Measurements from ENCODE around the gene EREG.

Gene EREG

DNA sequence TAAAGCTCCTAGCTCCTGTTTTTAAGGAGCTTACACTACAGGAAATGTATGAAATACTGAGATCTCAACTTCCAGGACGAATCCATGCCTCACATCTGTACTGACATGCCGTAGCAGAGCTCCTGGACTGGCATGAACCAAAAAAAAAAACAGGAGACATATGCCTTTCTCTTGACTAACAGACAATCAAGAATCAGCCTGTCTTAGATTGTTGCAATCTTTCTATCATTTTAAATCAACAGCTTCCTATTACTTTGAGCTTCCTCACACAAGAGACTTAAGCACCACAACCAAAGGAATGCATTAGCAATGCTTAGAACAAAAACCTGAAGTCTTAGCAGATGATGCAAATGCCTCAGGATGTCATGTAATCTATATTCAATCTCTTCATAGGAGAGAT, 45.3 kb downstream of the EREG start:
- Mint-ChIP-seq H3K4me3 (no peak overlapping the region), H3K4me1 (ENCODE audit: low read depth) (no peaks in the 10 kb centered on the region), H3K36me3 (ENCODE audit: low read depth) (no peaks in the 10 kb centered on the region), H3K27me3 (ENCODE audit: low read depth) (peaks cover 2% of the 10 kb centered on the region), H3K9me3 (no peaks in the 10 kb centered on the region), H3K27ac (no peak overlapping the region)
- DNase-seq (ENCODE audit: low spot score), result no peak

DNA sequence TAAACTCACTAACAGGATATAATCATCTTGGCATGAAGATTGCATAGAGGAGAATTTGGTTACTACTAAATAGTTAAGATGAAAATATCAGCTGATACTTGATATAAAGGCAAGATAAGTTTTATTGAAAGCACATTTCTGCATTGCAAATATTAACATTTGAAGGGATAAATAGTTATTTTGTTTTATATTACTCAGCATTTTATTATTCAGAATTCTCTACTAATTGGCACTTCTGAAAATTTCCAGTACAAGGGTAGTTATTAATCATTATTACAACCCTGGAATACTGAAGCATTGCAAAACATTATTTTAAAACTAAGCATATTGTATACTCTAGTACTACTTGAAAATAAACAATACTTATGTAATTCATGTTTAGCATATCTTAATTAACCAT, 47.3 kb downstream of the EREG start:
- H3K27ac Mint-ChIP-seq, result no peak overlapping the region
- H3K9me3 Mint-ChIP-seq, result no peaks in the 10 kb centered on the region
- no peaks in the 10 kb centered on the region for H3K36me3 Mint-ChIP-seq (ENCODE audit: low read depth)
- peaks cover 2% of the 10 kb centered on the region for H3K27me3 Mint-ChIP-seq (ENCODE audit: low read depth)
- no peaks in the 10 kb centered on the region for H3K4me1 Mint-ChIP-seq (ENCODE audit: low read depth)
- H3K4me3 Mint-ChIP-seq, result no peak overlapping the region
- no peak for DNase-seq (ENCODE audit: low spot score)

- H3K9me3 Mint-ChIP-seq, result no peaks in the 10 kb centered on the region
- H3K4me3 Mint-ChIP-seq, result no peak overlapping the region
- no peaks in the 10 kb centered on the region for H3K4me1 Mint-ChIP-seq (ENCODE audit: low read depth)
- peaks cover 2% of the 10 kb centered on the region for H3K27me3 Mint-ChIP-seq (ENCODE audit: low read depth)
- no peak overlapping the region for H3K27ac Mint-ChIP-seq
- DNase-seq (ENCODE audit: low spot score), result no peak
- H3K36me3 Mint-ChIP-seq (ENCODE audit: low read depth), result no peaks in the 10 kb centered on the region
These were observed 48.3 kb downstream of the EREG start for GRCh38 chr4:74413265-74413664.

GRCh38 chr4:74414149-74414809, 49.3 kb downstream of the EREG start:
- H3K36me3 Mint-ChIP-seq (ENCODE audit: low read depth), result no peaks in the 10 kb centered on the region
- H3K27ac Mint-ChIP-seq, result no peak overlapping the region
- no peak overlapping the region for H3K4me3 Mint-ChIP-seq
- DNase-seq (ENCODE audit: low spot score), result no peak
- no peaks in the 10 kb centered on the region for H3K4me1 Mint-ChIP-seq (ENCODE audit: low read depth)
- H3K27me3 Mint-ChIP-seq (ENCODE audit: low read depth), result peaks cover 4% of the 10 kb centered on the region
- H3K9me3 Mint-ChIP-seq, result no peaks in the 10 kb centered on the region

GRCh38 chr4:74415602-74416300, 50.8 kb downstream of the EREG start:
- H3K36me3 Mint-ChIP-seq (ENCODE audit: low read depth), result no peaks in the 10 kb centered on the region
- H3K4me3 Mint-ChIP-seq, result no peak overlapping the region
- peaks cover 4% of the 10 kb centered on the region for H3K27me3 Mint-ChIP-seq (ENCODE audit: low read depth)
- no peak for DNase-seq (ENCODE audit: low spot score)
- H3K27ac Mint-ChIP-seq, result no peak overlapping the region
- H3K9me3 Mint-ChIP-seq, result no peaks in the 10 kb centered on the region
- H3K4me1 Mint-ChIP-seq (ENCODE audit: low read depth), result no peaks in the 10 kb centered on the region

DNA sequence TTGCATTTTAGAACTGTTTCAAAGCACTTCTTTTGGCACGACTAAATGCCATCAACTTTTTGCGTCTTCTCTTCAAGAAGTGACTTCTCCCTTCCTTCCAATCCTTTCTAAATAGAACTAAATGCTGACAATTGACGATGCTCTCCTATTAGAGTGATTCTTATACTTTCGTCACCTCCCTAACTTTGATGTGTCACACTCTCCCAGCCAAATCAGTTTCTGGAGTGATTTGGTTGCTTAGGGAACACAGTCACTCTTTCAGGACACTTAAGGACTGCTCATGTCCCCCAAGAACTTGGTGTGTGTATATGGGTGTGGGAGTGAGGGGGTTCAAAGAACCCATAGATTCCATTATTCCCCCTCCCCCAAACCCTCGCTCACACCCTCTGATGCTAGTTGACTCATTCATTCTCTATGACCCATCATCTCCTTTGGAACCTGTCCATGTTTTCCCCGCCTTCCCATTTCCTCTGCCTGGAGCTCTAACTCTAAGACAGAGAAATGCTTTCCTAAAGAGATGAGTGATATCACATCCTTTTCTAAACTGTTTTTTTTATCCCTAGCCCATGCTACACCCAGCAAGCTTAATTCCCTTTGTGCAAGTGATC, 53.2 kb downstream of the EREG start:
- DNase-seq (ENCODE audit: low spot score), result no peak
- no peaks in the 10 kb centered on the region for H3K4me1 Mint-ChIP-seq (ENCODE audit: low read depth)
- no peaks in the 10 kb centered on the region for H3K9me3 Mint-ChIP-seq
- H3K36me3 Mint-ChIP-seq (ENCODE audit: low read depth), result no peaks in the 10 kb centered on the region
- H3K27ac Mint-ChIP-seq, result no peak overlapping the region
- peaks cover 8% of the 10 kb centered on the region for H3K27me3 Mint-ChIP-seq (ENCODE audit: low read depth)
- H3K4me3 Mint-ChIP-seq, result no peak overlapping the region

GRCh38 chr4:74420863-74421262, 55.9 kb downstream of the EREG start:
- peaks cover 6% of the 10 kb centered on the region for H3K27me3 Mint-ChIP-seq (ENCODE audit: low read depth)
- H3K9me3 Mint-ChIP-seq, result no peaks in the 10 kb centered on the region
- no peaks in the 10 kb centered on the region for H3K36me3 Mint-ChIP-seq (ENCODE audit: low read depth)
- no peak overlapping the region for H3K4me3 Mint-ChIP-seq
- DNase-seq (ENCODE audit: low spot score), result no peak
- no peak overlapping the region for H3K27ac Mint-ChIP-seq
- no peaks in the 10 kb centered on the region for H3K4me1 Mint-ChIP-seq (ENCODE audit: low read depth)

DNA sequence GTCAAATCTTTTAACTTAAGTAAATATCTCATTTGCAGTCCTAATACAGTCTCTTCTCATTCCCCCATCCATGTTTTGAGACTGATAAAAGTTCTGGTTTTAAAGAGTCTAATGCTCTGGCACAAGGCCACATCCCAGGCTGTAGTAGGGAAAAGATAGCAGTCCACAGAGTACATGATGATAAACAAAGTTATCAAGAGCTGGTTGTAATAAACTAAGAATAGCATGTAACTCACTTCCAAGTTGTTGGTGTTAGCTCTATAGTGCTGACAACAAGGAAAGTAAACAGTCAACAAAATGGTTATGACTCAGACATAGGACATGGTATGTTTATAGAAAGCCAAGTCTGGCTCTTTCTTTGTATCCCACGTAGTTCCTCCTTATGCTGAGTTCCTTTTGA, 58.2 kb downstream of the EREG start:
- Mint-ChIP-seq H3K4me1 (ENCODE audit: low read depth) (no peaks in the 10 kb centered on the region), H3K9me3 (no peaks in the 10 kb centered on the region), H3K36me3 (ENCODE audit: low read depth) (no peaks in the 10 kb centered on the region), H3K27ac (no peak overlapping the region), H3K4me3 (no peak overlapping the region), H3K27me3 (ENCODE audit: low read depth) (peaks cover 6% of the 10 kb centered on the region)
- no peak for DNase-seq (ENCODE audit: low spot score)

DNA sequence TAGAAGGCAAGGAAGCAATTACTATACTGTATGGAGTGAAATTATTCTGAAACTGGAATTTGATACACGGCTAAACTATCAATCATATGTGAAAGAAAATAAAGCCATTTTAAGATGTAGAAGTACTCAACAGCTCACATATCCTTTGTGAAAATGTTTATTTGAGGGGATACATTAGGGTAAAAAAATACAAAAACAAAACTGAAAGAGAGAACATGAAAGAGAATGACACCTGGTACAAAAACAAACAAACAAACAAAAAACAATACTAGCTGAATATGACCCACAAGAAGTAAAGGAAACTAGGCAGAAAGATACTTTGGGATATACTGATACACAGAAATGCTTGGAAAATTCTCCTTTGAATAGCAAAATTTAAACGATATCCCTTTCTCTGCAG, 59.2 kb downstream of the EREG start:
- Mint-ChIP-seq H3K27me3 (ENCODE audit: low read depth) (peaks cover 7% of the 10 kb centered on the region), H3K9me3 (no peaks in the 10 kb centered on the region), H3K4me1 (ENCODE audit: low read depth) (no peaks in the 10 kb centered on the region), H3K4me3 (no peak overlapping the region), H3K27ac (no peak overlapping the region), H3K36me3 (ENCODE audit: low read depth) (no peaks in the 10 kb centered on the region)
- DNase-seq (ENCODE audit: low spot score), result no peak

- no peak for DNase-seq (ENCODE audit: low spot score)
- H3K4me3 Mint-ChIP-seq, result no peak overlapping the region
- H3K36me3 Mint-ChIP-seq (ENCODE audit: low read depth), result no peaks in the 10 kb centered on the region
- peaks cover 11% of the 10 kb centered on the region for H3K27me3 Mint-ChIP-seq (ENCODE audit: low read depth)
- H3K9me3 Mint-ChIP-seq, result no peaks in the 10 kb centered on the region
- no peaks in the 10 kb centered on the region for H3K4me1 Mint-ChIP-seq (ENCODE audit: low read depth)
- H3K27ac Mint-ChIP-seq, result no peak overlapping the region
These were observed 61.2 kb downstream of the EREG start for GRCh38 chr4:74426101-74426500.

DNA sequence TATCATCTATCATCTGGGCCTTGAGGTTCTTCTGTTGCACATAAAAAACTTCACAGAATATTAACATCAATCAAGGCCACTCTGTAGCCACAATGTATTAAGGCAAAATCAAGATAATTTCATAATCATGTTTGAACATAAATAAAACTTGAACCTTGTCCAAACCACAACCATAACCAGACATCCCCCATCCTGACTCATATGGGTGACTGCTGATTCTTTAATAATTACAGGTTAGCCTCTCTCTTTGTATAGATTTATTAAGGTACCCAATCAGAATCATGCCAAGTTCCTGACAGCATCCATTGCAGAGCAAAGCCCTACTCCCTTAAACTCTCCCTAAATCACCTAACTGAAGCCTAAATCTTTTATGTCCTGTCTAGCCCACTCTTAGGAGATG, 63.3 kb downstream of the EREG start:
- H3K27ac Mint-ChIP-seq, result no peak overlapping the region
- H3K27me3 Mint-ChIP-seq (ENCODE audit: low read depth), result peaks cover 7% of the 10 kb centered on the region
- no peak for DNase-seq (ENCODE audit: low spot score)
- H3K9me3 Mint-ChIP-seq, result no peaks in the 10 kb centered on the region
- H3K4me1 Mint-ChIP-seq (ENCODE audit: low read depth), result no peaks in the 10 kb centered on the region
- H3K4me3 Mint-ChIP-seq, result no peak overlapping the region
- no peaks in the 10 kb centered on the region for H3K36me3 Mint-ChIP-seq (ENCODE audit: low read depth)

GRCh38 chr4:74431113-74431826, 66.3 kb downstream of the EREG start:
- peaks cover 7% of the 10 kb centered on the region for H3K27me3 Mint-ChIP-seq (ENCODE audit: low read depth)
- no peaks in the 10 kb centered on the region for H3K36me3 Mint-ChIP-seq (ENCODE audit: low read depth)
- no peak overlapping the region for H3K4me3 Mint-ChIP-seq
- no peaks in the 10 kb centered on the region for H3K9me3 Mint-ChIP-seq
- no peaks in the 10 kb centered on the region for H3K4me1 Mint-ChIP-seq (ENCODE audit: low read depth)
- no peak overlapping the region for H3K27ac Mint-ChIP-seq
- no peak for DNase-seq (ENCODE audit: low spot score)

DNA sequence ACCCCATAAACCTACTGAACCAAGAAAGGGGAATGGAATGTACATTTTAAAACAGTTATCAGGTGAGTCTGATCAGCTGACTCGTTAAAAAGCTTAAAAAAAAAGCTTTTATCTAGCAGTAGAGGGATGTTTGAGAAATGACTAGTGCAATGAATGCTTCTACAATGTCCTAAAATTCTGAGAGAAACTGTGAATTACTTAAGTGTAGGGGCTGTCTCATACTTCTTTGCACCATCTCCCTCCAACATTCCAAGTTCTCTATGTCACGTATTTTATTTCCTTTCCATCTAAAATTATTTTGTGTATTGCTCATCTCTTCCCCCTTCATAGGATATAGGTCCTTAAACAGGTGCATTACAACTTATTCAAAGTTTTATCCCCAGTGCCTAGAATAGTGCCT, 68.1 kb downstream of the EREG start:
- Mint-ChIP-seq H3K36me3 (ENCODE audit: low read depth) (no peaks in the 10 kb centered on the region), H3K27me3 (ENCODE audit: low read depth) (peaks cover 7% of the 10 kb centered on the region), H3K27ac (no peak overlapping the region), H3K9me3 (no peaks in the 10 kb centered on the region), H3K4me1 (ENCODE audit: low read depth) (no peaks in the 10 kb centered on the region), H3K4me3 (no peak overlapping the region)
- no peak for DNase-seq (ENCODE audit: low spot score)

DNA sequence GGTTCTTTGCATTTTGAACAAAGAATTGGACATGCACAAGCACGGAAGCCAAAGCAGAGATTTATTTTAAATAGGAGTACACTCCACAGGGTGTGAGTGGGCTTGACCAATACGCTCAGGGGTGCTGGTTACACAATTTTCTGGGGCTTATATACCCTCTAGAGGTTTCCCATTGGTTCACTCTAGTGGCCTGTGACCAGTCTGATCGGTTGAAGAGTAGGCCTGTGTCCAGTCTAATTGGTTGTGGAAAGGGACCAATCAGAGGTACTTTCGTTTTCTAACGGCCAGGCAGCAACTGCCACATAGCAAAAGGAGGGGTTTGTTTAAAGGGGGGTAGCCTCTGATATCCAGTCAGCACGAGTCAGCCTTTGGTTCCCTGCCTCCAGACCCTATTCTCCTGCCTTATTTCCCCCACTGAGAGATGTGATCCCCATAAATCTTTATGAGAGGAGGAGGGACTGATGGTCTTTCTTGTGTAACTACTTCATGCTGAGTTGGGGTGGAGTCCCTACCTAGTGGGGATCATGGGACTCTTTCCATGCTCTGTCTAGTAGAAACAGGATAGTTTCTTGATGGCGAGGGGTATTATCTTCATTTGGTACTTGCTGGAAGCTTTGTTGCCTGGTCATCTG, 68.7 kb downstream of the EREG start:
- no peaks in the 10 kb centered on the region for H3K9me3 Mint-ChIP-seq
- H3K27me3 Mint-ChIP-seq (ENCODE audit: low read depth), result peaks cover 4% of the 10 kb centered on the region
- no peaks in the 10 kb centered on the region for H3K36me3 Mint-ChIP-seq (ENCODE audit: low read depth)
- DNase-seq (ENCODE audit: low spot score), result no peak
- no peak overlapping the region for H3K27ac Mint-ChIP-seq
- no peaks in the 10 kb centered on the region for H3K4me1 Mint-ChIP-seq (ENCODE audit: low read depth)
- no peak overlapping the region for H3K4me3 Mint-ChIP-seq

Measured in T-helper 2 cell treated with Interferon-gamma antibody and Interleukin-4, amounts not matched to agents 5 μg/mL and 100 μg/mL, for 36 hours (primary cell).